Chondrocyte (in vitro differentiated cells): ENCODE data around the gene BIVM. TPM values are rescaled to one million over a fixed set of nuclear protein-coding genes. Genes with fewer than 3 reads are reported as not detected.

ENCODE experiments used
- DNase-seq: peaks from one replicate; pipeline ENCODE4 v3.0.0; 2021; ENCODE audit warnings: mixed read lengths, low spot score
- H3K27ac Mint-ChIP-seq: one replicate; pipeline ENCODE4 v1.8.0; 2021; ENCODE audit warnings: mild to moderate bottlenecking, moderate library complexity, mixed read lengths; ENCODE audit not compliant: unreplicated experiment
- H3K27me3 Mint-ChIP-seq: 2 replicates; pipeline ENCODE4 v1.8.0; 2021; ENCODE audit warnings: low read depth, mixed read lengths
- H3K36me3 Mint-ChIP-seq: 2 replicates; pipeline ENCODE4 v1.8.0; 2021; ENCODE audit warnings: low read depth, mixed read lengths
- H3K4me1 Mint-ChIP-seq: 2 replicates; pipeline ENCODE4 v1.8.0; 2021; ENCODE audit warnings: low read depth, mild to moderate bottlenecking, mixed read lengths
- H3K4me3 Mint-ChIP-seq: one replicate; pipeline ENCODE4 v1.8.0; 2021; ENCODE audit warnings: mild to moderate bottlenecking, moderate library complexity, mixed read lengths; ENCODE audit not compliant: unreplicated experiment
- H3K9me3 Mint-ChIP-seq: 2 replicates; pipeline ENCODE4 v1.8.0; 2021; ENCODE audit warnings: low read depth, mixed read lengths
- total RNA-seq: library from RNA; stranded (reverse); gene quantifications from 3 replicates; pipeline ENCODE4 v1.2.1, GENCODE V29; 2021
- TF ChIP-seq, protein P1 (sequence below): fragments of 200-600 bp; sonication (generic); IDR thresholded peaks from 2 replicates; pipeline ENCODE4 v1.5.0; 2021; ENCODE audit warnings: antibody characterized with exemption, mild to moderate bottlenecking, moderate library complexity

BIVM gene
- total RNA-seq, 1 donor from 2014 or later, result 22.7 TPM

DNA sequence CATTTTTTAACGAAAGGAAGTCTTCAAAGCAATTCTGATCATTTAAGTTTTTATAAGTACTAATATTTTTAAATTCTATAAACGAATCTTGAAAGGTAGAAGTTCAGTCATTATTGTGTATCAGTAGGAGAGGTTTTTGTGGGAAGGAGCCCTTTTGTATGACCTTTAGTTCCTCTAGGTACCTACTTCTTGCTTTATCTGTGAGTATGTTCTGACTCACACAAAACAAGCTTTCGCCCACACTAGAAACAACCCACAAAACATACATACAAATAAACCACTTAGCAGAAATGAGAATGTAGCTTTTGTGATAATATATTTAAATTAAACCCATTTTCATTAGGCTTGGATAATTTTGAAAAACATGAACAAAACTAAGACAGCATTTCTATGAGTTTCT, 74.7 kb downstream of the BIVM start:
- Mint-ChIP-seq H3K27ac (no peak overlapping the region), H3K9me3 (no peaks in the 10 kb centered on the region), H3K27me3 (no peaks in the 10 kb centered on the region), H3K36me3 (peaks cover 37% of the 10 kb centered on the region), H3K4me1 (peaks cover 20% of the 10 kb centered on the region), H3K4me3 (no peak overlapping the region)
- DNase-seq, result no peak
- TF ChIP-seq, protein P1, sequence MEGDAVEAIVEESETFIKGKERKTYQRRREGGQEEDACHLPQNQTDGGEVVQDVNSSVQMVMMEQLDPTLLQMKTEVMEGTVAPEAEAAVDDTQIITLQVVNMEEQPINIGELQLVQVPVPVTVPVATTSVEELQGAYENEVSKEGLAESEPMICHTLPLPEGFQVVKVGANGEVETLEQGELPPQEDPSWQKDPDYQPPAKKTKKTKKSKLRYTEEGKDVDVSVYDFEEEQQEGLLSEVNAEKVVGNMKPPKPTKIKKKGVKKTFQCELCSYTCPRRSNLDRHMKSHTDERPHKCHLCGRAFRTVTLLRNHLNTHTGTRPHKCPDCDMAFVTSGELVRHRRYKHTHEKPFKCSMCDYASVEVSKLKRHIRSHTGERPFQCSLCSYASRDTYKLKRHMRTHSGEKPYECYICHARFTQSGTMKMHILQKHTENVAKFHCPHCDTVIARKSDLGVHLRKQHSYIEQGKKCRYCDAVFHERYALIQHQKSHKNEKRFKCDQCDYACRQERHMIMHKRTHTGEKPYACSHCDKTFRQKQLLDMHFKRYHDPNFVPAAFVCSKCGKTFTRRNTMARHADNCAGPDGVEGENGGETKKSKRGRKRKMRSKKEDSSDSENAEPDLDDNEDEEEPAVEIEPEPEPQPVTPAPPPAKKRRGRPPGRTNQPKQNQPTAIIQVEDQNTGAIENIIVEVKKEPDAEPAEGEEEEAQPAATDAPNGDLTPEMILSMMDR, result no peak

DNA sequence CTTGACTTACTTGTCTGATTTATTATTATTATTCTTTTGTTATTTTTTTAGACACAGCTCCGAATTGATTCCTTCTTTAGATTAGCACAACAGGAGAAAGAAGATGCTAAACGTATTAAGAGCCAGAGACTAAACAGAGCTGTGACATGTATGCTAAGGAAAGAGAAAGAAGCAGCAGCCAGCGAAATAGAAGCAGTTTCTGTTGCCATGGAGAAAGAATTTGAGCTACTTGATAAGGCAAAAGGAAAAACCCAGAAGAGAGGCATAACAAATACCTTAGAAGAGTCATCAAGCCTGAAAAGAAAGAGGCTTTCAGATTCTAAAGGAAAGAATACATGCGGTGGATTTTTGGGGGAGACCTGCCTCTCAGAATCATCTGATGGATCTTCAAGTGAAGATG, 76.3 kb downstream of the BIVM start:
- DNase-seq, result no peak

DNA sequence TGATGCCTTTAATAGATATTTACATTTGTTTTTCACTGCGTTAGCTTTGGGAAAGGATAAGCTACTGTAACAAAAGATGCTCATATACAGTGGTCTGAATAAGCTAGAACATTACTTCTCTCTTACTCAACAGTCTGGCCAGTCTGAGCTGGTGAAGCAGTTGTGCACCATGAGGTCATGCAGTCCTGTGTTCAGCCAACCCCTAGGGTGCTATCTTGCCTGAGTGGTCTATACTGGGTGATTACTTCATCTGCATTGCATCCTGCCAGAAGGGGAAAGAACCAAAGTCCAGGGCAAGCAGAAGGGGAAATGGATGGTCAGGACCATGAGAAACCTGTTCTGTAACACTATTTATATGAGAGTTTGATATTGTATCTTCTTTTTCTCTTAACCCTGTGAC, 78.4 kb downstream of the BIVM start:
- DNase-seq, result no peak
- Mint-ChIP-seq H3K4me1 (peaks cover 3% of the 10 kb centered on the region), H3K4me3 (no peak overlapping the region)

More for the DNA sequence above, 76.3 kb downstream of the BIVM start:
- no peaks in the 10 kb centered on the region for H3K9me3 Mint-ChIP-seq
- peaks cover 37% of the 10 kb centered on the region for H3K36me3 Mint-ChIP-seq
- H3K27ac Mint-ChIP-seq, result no peak overlapping the region
- H3K4me1 Mint-ChIP-seq, result peaks cover 14% of the 10 kb centered on the region
- H3K4me3 Mint-ChIP-seq, result no peak overlapping the region
- no peaks in the 10 kb centered on the region for H3K27me3 Mint-ChIP-seq
- TF ChIP-seq, protein P1, result no peak

DNA sequence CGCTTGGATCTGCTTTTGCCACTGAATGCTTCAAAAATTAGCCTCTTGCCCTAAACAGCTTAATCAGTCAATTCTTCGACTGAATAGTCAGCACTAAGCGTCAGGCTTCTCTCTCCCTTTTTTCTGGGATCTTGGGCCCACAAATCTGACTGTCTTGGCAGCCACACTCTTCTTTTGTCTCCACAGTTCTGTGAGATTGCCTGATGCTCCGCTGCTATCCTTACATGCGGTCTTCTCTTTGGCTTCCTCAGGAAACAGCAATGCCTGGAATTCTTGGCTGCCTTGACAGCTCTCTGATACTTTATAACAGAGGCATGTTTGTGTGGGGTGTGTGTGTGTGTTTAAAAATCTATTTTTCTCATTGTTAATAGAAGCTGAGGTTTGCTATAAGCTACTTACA, 79.6 kb downstream of the BIVM start:
- Mint-ChIP-seq H3K4me1 (peaks cover 3% of the 10 kb centered on the region), H3K27me3 (no peaks in the 10 kb centered on the region), H3K27ac (no peak overlapping the region), H3K36me3 (peaks cover 31% of the 10 kb centered on the region), H3K9me3 (no peaks in the 10 kb centered on the region), H3K4me3 (no peak overlapping the region)
- TF ChIP-seq, protein P1, result no peak
- DNase-seq, result no peak

More for the DNA sequence above, 78.4 kb downstream of the BIVM start:
- no peak overlapping the region for H3K27ac Mint-ChIP-seq
- peaks cover 33% of the 10 kb centered on the region for H3K36me3 Mint-ChIP-seq
- H3K9me3 Mint-ChIP-seq, result no peaks in the 10 kb centered on the region
- TF ChIP-seq, protein P1, result no peak
- no peaks in the 10 kb centered on the region for H3K27me3 Mint-ChIP-seq

DNA sequence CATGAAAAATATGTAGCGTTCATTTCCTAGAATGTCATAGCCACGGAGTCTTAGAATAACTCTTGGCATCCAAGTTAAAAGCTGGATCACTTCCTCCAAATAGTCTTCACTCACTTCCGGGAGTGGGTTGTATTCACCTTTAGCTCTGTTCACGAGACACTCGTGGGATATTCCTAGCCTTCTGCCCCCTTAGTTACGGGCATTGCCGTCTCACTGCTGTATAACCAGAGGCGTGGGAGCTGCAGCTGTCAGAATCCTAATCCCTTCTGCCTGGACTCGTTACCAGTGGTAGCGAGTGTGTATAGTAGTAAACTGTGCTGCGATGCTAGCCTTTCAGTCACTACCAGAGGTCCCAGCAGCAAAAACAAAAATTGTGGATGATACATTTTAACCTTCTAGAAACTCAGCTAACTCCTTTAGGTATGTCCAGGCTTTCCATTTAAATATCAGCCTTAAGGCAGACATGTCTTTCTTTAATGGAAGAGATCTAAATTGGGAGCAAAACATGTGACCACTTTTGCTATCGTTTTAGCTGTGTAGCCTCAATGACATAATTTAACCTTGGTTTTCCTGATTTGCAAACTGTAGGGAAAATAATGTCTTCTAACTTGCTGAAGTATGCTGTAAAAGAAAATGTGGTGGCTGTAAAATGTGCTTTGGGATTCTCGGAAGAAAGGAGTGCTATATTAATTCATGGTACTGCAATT, 81.0 kb downstream of the BIVM start:
- Mint-ChIP-seq H3K4me3 (no peak overlapping the region), H3K4me1 (peaks cover 3% of the 10 kb centered on the region), H3K36me3 (peaks cover 27% of the 10 kb centered on the region), H3K27ac (no peak overlapping the region), H3K9me3 (no peaks in the 10 kb centered on the region), H3K27me3 (no peaks in the 10 kb centered on the region)
- TF ChIP-seq, protein P1, result no peak
- no peak for DNase-seq
